ENCODE data around the gene PLXNA4.
"Not testable (repeated sequence)": the region's sequence is repeated elsewhere in the genome, so short reads cannot be mapped to it uniquely, and the experiment has no call there.

The PLXNA4 gene

GRCh38 chr7:132191418-132191817, 384.9 kb downstream of the PLXNA4 start:
- in situ Hi-C loops (cut with HindIII; ENCODE audit: low sequenced_read_pairs), result no loop called here

GRCh38 chr7:132190683-132191082, 385.6 kb downstream of the PLXNA4 start:
- in situ Hi-C loops (cut with HindIII; ENCODE audit: low sequenced_read_pairs), result no loop called here

- in situ Hi-C loops (cut with HindIII; ENCODE audit: low sequenced_read_pairs), result no loop called here
These were observed 386.4 kb downstream of the PLXNA4 start for GRCh38 chr7:132189881-132190280.

GRCh38 chr7:132187869-132188789, 388.1 kb downstream of the PLXNA4 start:
- in situ Hi-C loops (cut with HindIII; ENCODE audit: low sequenced_read_pairs), result no loop called here

DNA sequence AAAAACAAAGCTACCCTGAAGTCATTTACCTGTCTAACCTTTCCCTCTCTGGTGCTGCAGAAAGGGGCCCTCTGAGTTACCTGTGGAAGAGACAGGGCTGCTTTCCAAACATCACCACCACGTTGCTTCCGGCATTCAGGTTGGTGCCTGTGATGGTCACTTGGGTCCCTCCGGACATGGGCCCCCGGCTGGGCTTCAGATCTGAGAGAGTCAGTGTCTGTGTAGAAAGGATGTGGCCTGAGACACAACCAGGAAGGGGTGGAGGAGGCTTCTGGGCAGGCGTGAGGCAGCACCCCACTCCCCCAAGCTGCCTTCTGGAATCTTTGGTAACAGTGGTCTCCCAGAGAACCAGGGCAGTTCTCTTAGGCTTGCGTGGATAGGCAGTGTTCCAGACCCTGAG, 388.9 kb downstream of the PLXNA4 start:
- in situ Hi-C loops (cut with HindIII; ENCODE audit: low sequenced_read_pairs), result no loop called here

DNA sequence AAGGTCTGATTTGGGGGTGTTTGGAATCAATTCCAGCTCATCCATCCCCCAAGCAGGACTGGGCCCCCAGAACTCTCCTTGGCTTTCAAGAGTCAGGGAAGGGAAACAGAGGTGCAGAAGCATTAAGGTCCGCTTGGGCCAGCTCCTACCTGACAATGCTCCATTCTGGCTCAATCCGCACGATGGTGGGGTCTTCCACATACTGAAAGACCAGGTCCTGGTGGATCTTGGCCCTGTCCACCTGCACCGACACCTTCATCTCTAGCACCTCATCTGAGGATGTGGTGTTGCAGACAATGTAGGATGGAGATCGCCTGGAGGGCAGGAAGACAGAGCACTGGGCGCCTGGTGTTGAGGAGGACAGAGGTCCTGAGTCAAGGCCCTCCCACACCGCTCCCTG, 391.1 kb downstream of the PLXNA4 start:
- in situ Hi-C loops (cut with HindIII; ENCODE audit: low sequenced_read_pairs), result no loop called here

GRCh38 chr7:132183781-132184380, 392.4 kb downstream of the PLXNA4 start:
- in situ Hi-C loops (cut with HindIII; ENCODE audit: low sequenced_read_pairs), result loop anchor here (5.0 kb wide), 2 partner anchors 37 to 62 kb away; no protein-coding TSS in a partner anchor

DNA sequence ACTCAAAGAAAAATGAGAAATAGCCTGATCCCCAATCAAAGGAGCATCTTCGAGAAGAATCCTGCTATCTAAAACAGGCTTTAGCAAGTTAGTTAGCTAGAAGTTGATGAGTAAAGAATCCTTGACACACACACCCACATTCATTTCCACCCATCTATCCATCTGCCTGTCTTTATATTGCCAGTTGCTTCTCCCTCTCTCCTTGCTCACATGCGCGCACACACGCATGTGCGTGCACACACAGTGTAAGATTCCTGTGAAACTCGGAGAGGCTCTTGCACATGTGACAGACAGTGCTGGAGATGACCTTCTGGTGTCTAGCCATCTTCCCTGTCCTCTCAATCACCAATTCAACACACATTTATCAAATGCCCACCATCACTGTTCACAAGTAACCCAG, 393.3 kb downstream of the PLXNA4 start:
- in situ Hi-C loops (cut with HindIII; ENCODE audit: low sequenced_read_pairs), result loop anchor here (5.0 kb wide), 2 partner anchors 36 to 61 kb away; no protein-coding TSS in a partner anchor

- in situ Hi-C loops (cut with HindIII; ENCODE audit: low sequenced_read_pairs), result loop anchor here (5.0 kb wide), 2 partner anchors 35 to 60 kb away; no protein-coding TSS in a partner anchor
These were observed 394.2 kb downstream of the PLXNA4 start for GRCh38 chr7:132181946-132182685.

DNA sequence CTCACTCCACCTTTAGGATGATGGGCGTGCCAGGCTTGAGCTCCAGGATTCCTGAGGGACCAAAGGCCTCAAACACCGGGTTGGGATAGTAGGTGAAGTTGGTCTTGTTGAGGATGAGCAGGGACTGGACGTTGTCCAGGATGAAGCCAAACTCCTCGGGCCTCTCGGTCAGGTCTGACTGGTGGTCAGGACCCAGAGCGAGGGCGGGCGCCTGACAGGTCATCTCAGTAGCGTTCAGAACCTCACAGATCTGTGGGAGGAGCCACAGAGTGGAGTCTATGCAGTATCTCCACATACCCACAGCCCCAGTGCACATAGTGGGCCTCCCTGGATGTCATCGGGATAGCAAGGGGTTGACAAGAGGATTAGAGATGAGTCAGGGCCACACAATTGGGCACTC, 394.9 kb downstream of the PLXNA4 start:
- in situ Hi-C loops (cut with HindIII; ENCODE audit: low sequenced_read_pairs), result loop anchor here (5.0 kb wide), 2 partner anchors 34 to 59 kb away; no protein-coding TSS in a partner anchor

- in situ Hi-C loops (cut with HindIII; ENCODE audit: low sequenced_read_pairs), result loop anchor here (5.0 kb wide), 2 partner anchors 33 to 58 kb away; no protein-coding TSS in a partner anchor
These were observed 395.8 kb downstream of the PLXNA4 start for GRCh38 chr7:132180481-132180880.

- in situ Hi-C loops (cut with HindIII; ENCODE audit: low sequenced_read_pairs), result loop anchor here (5.0 kb wide), 2 partner anchors 32 to 57 kb away; no protein-coding TSS in a partner anchor
These were observed 396.6 kb downstream of the PLXNA4 start for GRCh38 chr7:132179681-132180080.

DNA sequence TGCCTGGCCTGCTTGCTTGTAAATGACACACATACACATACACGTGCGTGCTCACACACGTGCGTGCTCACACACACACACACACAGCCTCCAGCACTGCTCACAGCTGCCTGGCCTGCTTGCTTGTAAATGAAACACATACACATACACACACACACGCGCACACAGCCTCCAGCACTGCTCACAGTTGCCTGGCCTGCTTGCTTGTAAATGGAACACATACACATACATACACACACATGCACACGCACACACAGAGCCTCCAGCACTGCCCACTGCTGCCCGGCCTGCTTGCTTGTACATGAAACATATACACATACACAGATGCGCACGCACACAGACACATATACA, 397.2 kb downstream of the PLXNA4 start:
- in situ Hi-C loops (cut with HindIII; ENCODE audit: low sequenced_read_pairs), result no loop called here

- in situ Hi-C loops (cut with HindIII; ENCODE audit: low sequenced_read_pairs), result not testable (repeated sequence)
These were observed 397.7 kb downstream of the PLXNA4 start for GRCh38 chr7:132178402-132179079.

GRCh38 chr7:132177708-132178401, 398.4 kb downstream of the PLXNA4 start:
- in situ Hi-C loops (cut with HindIII; ENCODE audit: low sequenced_read_pairs), result no loop called here

DNA sequence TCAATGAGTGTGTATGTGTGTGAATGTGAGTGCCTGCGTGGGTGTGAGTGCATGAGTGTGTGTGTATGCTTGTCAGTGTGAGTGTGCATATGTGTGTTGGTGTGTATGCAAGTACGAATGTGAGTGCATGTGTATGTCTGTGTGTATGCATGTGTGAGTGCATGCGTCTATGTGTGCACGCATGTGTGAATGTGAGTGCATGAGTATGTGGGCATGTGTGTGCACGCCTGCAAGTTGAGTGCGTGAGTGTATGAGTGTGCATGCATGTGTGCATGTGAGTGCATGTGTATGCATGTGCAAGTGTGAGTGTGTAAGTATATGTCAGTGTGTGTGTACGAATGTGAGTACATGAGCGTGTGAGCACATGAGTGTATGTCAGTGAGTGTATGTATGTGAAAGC, 399.6 kb downstream of the PLXNA4 start:
- in situ Hi-C loops (cut with HindIII; ENCODE audit: low sequenced_read_pairs), result no loop called here

- in situ Hi-C loops (cut with HindIII; ENCODE audit: low sequenced_read_pairs), result no loop called here
These were observed 405.1 kb downstream of the PLXNA4 start for GRCh38 chr7:132171130-132171576.

GRCh38 chr7:132169730-132170129, 406.5 kb downstream of the PLXNA4 start:
- in situ Hi-C loops (cut with HindIII; ENCODE audit: low sequenced_read_pairs), result no loop called here

DNA sequence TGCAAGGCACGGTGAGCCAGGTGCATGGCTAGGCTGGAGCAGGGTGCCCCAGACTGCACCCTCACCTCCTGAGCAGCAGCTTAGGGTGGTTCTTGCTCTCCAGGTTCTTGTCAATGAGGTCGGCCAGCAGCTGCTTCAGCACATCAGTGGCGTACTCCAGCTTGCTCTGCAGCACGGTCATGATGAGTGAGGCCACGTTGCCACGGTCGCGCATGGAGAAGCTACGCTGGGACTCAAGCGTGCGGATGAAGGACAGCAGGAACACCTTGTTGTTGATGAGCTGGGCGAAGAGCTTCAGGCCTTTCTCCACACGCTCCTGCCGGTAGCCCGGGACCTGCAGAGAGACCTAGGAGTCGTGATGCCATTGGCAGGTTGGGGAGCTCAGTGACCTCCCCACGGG, 408.0 kb downstream of the PLXNA4 start:
- in situ Hi-C loops (cut with HindIII; ENCODE audit: low sequenced_read_pairs), result no loop called here

- in situ Hi-C loops (cut with HindIII; ENCODE audit: low sequenced_read_pairs), result not testable (repeated sequence)
These were observed 410.6 kb downstream of the PLXNA4 start for GRCh38 chr7:132165695-132166094.

Measured in endothelial cell of hepatic sinusoid (primary cell).